GM12801 (cell line): ENCODE data around the gene PTX3.

Source experiments
- TF ChIP-seq, protein P1 (sequence below): IDR thresholded peaks from one replicate; pipeline ENCODE4 v1.5.1; 2011; ENCODE audit warnings: control low read depth; ENCODE audit not compliant: insufficient read length; ENCODE audit errors: extremely low read depth

PTX3 gene

DNA sequence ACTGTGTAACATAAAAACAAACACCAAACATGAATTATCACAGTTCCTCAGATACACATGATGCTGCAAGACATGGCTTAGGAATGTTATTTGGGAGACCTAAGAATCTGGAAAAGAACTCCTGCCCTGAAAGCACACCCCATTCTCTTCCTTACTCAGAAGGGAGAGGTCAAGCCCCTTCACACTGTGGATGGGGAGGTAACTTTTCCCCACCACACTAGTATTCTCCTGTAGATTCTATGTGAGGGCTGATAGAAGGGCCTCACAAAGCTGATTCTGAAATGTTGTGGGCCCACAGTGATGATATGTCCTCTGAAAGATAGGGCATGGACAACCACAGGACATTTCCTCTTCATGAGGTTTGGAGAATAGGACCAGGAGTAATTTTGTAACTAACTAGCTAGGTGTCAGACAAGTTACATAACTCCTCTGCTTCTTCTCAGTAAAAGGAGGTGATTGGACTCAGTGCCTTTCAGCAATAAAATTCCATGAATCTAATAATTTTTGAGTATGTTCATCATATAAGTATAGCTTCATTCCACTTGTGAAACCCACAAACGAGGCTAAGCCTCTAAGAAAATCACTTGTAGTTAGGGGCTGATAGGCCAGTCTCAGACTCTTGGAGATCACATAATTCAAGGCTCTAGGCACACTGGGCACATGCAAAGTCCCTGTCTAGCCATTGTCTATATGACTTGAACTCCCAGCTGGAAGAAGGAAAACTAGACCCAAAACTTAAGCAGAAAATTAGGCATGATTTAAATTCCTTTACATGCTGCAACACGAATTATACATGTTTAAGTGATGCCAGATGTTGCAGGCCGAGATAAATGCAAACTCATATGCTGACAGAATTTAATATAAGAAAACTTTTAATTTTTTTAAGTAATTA, 7.5 kb downstream of the PTX3 start:
- TF ChIP-seq, protein P1, sequence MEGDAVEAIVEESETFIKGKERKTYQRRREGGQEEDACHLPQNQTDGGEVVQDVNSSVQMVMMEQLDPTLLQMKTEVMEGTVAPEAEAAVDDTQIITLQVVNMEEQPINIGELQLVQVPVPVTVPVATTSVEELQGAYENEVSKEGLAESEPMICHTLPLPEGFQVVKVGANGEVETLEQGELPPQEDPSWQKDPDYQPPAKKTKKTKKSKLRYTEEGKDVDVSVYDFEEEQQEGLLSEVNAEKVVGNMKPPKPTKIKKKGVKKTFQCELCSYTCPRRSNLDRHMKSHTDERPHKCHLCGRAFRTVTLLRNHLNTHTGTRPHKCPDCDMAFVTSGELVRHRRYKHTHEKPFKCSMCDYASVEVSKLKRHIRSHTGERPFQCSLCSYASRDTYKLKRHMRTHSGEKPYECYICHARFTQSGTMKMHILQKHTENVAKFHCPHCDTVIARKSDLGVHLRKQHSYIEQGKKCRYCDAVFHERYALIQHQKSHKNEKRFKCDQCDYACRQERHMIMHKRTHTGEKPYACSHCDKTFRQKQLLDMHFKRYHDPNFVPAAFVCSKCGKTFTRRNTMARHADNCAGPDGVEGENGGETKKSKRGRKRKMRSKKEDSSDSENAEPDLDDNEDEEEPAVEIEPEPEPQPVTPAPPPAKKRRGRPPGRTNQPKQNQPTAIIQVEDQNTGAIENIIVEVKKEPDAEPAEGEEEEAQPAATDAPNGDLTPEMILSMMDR = no peak

GRCh38 chr3:157444797-157445184, 8.1 kb downstream of the PTX3 start:
- TF ChIP-seq, protein P1 = no peak

DNA sequence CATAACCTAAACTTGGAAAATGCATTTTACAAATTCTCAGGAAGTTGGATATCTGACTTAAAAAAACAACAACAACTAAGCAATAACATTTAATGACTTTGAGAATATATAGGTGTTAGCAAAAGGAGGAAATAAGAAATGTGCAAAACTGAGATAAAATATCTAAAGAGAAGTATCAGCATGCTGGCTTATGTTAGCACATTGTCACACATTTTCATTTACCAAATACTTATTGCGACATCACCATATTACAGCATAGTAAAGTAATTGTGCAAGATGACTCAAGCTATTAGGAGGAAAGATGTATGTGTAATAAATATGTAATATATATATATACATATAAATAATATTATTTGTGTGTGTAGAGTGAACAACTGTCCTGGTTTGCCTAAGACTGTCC, 9.2 kb downstream of the PTX3 start:
- TF ChIP-seq, protein P1 = no peak

DNA sequence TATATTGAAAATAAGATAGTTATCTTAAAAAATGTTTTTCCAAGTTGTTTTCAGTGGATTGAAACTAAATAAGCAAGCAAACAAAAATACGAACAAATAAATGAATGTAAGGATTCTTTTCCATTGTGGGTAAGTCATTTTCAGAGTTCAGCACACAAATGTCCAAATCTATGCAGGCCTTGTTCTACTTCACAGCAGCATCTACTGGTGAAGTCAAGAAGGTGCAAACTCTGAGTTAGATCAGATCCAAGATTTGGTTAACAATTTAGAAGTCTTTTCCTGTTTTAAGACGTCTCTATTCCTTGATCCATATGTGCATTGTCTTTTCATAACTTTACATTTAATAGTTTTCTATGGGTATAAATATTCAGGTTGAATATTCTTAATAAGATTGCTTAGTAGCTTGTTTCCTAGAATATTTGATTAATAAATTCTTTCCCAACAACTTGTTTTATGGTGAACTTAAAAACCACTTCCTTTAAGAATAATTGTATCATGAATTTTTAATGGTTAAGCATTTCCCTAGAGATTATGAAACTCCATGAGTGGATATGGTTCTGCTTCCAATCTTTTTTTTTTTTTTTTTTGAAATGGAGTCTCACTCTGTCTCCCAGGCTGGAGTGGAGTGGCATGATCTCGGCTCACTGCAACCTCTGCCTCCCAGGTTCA, 10.5 kb downstream of the PTX3 start:
- TF ChIP-seq, protein P1 = no peak

DNA sequence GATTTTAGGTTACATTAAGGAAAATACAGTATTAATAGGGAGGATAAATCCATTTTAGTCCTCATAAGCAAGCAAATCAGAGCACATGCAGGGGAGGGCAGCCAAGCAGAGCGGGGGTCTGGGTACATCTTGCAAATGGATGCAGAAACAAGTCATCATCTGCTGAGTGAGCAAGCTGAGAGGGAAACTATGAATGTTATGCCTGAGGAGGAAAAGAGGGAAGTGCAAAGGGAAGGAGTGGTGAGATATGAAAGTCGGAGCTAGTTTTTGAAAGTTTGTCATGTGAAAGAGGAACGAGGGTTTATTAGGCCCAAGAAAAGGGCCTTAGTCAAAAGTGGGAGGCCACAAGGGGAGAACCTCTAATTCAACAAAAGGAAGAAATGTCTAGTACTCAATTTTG, 15.4 kb downstream of the PTX3 start:
- TF ChIP-seq, protein P1 = no peak

DNA sequence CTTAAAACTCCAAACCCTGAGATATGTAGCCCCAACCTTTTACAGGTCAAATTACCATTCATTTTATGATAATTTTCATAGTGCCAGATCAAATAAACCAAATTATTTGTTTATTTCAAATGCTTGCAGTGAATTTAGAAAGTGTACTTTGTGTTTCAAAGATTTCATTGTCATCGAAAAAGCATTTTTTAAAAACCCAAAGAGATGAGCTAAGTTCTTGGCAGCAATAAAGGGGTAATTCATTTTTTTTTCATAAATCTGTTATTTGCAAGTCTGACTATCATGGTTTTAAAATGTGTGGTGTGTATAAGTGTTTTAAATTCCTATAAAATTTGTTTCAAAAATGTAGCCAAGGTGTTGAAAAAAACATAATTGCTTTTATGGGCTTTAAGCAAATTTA, 17.2 kb downstream of the PTX3 start:
- TF ChIP-seq, protein P1 = no peak

GRCh38 chr3:157459706-157460105, 23.1 kb downstream of the PTX3 start:
- TF ChIP-seq, protein P1 = no peak
